Measurements from ENCODE around the gene SLA2.

The SLA2 gene

GRCh38 chr20:36634342-36634741, 11.7 kb downstream of the SLA2 start:
- no peak for TF ChIP-seq CTCF (IDR thresholded peaks at IDR 0.05)
- Histone ChIP-seq H3K9me3 (no peaks in the 10 kb centered on the region), H3K36me3 (no peaks in the 10 kb centered on the region), H3K4me3 (no peak overlapping the region), H3K27ac (no peak overlapping the region), H3K4me1 (no peaks in the 10 kb centered on the region), H3K27me3 (no peaks in the 10 kb centered on the region)
- no peak for DNase-seq
- intact Hi-C loops (cut with DNase I; ENCODE audit: low total_unique reads) = no loop called here

GRCh38 chr20:36633285-36633772, 12.7 kb downstream of the SLA2 start:
- intact Hi-C loops (cut with DNase I; ENCODE audit: low total_unique reads) = no loop called here
- H3K36me3 ChIP-seq = no peaks in the 10 kb centered on the region
- no peak for TF ChIP-seq CTCF (IDR thresholded peaks at IDR 0.05)

GRCh38 chr20:36632487-36633284, 13.3 kb downstream of the SLA2 start:
- Histone ChIP-seq H3K9me3 (no peaks in the 10 kb centered on the region), H3K27me3 (no peaks in the 10 kb centered on the region), H3K4me1 (no peaks in the 10 kb centered on the region), H3K27ac (no peak overlapping the region), H3K36me3 (no peaks in the 10 kb centered on the region), H3K4me3 (no peak overlapping the region)
- no peak for TF ChIP-seq CTCF (IDR thresholded peaks at IDR 0.05)
- no peak for DNase-seq
- intact Hi-C loops (cut with DNase I; ENCODE audit: low total_unique reads) = no loop called here

More at GRCh38 chr20:36633285-36633772, 12.7 kb downstream of the SLA2 start:
- Histone ChIP-seq H3K4me3 (no peak overlapping the region), H3K9me3 (no peaks in the 10 kb centered on the region), H3K4me1 (no peaks in the 10 kb centered on the region), H3K27ac (no peak overlapping the region), H3K27me3 (no peaks in the 10 kb centered on the region)
- no peak for DNase-seq

GRCh38 chr20:36632147-36632486, 13.9 kb downstream of the SLA2 start:
- no peak for TF ChIP-seq CTCF (IDR thresholded peaks at IDR 0.05)
- no peak overlapping the region for H3K4me3 ChIP-seq
- H3K4me1 ChIP-seq = no peaks in the 10 kb centered on the region
- no peak for DNase-seq
- H3K27me3 ChIP-seq = no peaks in the 10 kb centered on the region
- H3K27ac ChIP-seq = no peak overlapping the region
- intact Hi-C loops (cut with DNase I; ENCODE audit: low total_unique reads) = no loop called here
- no peaks in the 10 kb centered on the region for H3K36me3 ChIP-seq
- no peaks in the 10 kb centered on the region for H3K9me3 ChIP-seq

GRCh38 chr20:36631646-36632045, 14.3 kb downstream of the SLA2 start:
- no peak for DNase-seq
- intact Hi-C loops (cut with DNase I; ENCODE audit: low total_unique reads) = no loop called here

More at GRCh38 chr20:36631646-36632045, 14.3 kb downstream of the SLA2 start:
- Histone ChIP-seq H3K27me3 (no peaks in the 10 kb centered on the region), H3K4me1 (no peaks in the 10 kb centered on the region), H3K27ac (no peak overlapping the region), H3K4me3 (no peak overlapping the region), H3K36me3 (no peaks in the 10 kb centered on the region), H3K9me3 (no peaks in the 10 kb centered on the region)
- no peak for TF ChIP-seq CTCF (IDR thresholded peaks at IDR 0.05)
